ENCODE data around the gene WNK2. TPM values are rescaled to one million over a fixed set of nuclear protein-coding genes. Genes with fewer than 3 reads are reported as not detected.

Gene WNK2
- total and polyA plus RNA-seq, 2 donors (not counting 3 experiments of a cell fraction or from before 2014, with no cell fraction given): not detected

GRCh38 chr9:93368437-93368836 is 184.5 kb downstream of the WNK2 start:
- H4K20me1 ChIP-seq (replicated peaks; ENCODE audit: control insufficient read depth, extremely low read depth, insufficient read depth, low read length): no peaks in the 10 kb centered on the region
- FAIRE-seq: no peak
- H3K4me3 ChIP-seq (replicated peaks in 1 of 3; ENCODE audit: insufficient read depth in 1 of 3, low read depth in 1 of 3, low read length in 3 of 3): no peak overlapping the region
- DNase-seq (ENCODE audit: low read depth, low spot score): no peak
- no peak overlapping the region for H3K9ac ChIP-seq (replicated peaks; ENCODE audit: extremely low read depth, insufficient read depth, low read length)
- no peaks in the 10 kb centered on the region for H3K27me3 ChIP-seq (ENCODE audit: control insufficient read depth in 2 of 2, insufficient read depth in 2 of 2, low read length in 2 of 2)
- no peaks in the 10 kb centered on the region for H3K79me2 ChIP-seq (ENCODE audit: control insufficient read depth, insufficient read depth, low read length)
- H3K36me3 ChIP-seq (ENCODE audit: control insufficient read depth in 2 of 2, extremely low read depth in 1 of 2, insufficient read depth in 2 of 2, low read length in 2 of 2): no peaks in the 10 kb centered on the region
- ChIA-PET CTCF (no interaction called here), POLR2A (no interaction called here)
- H2AFZ ChIP-seq (ENCODE audit: low read depth, low read length): no peak overlapping the region
- no peaks in the 10 kb centered on the region for H3K4me1 ChIP-seq (ENCODE audit: control insufficient read depth, extremely low read depth, insufficient read depth, low read length)
- H3K4me2 ChIP-seq (ENCODE audit: insufficient read depth, low read length): no peak overlapping the region
- H3K27ac ChIP-seq (ENCODE audit: insufficient read depth, low read depth, low read length): no peak overlapping the region
- TF ChIP-seq POLR2A (IDR thresholded peaks at IDR 0.05; ENCODE audit: low read depth, low read length): no peak
- no peak for TF ChIP-seq JUN (IDR thresholded peaks at IDR 0.05; ENCODE audit: borderline replicate concordance, insufficient read depth, insufficient read length, low read depth)
- TF ChIP-seq, protein P1, sequence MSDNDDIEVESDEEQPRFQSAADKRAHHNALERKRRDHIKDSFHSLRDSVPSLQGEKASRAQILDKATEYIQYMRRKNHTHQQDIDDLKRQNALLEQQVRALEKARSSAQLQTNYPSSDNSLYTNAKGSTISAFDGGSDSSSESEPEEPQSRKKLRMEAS (IDR thresholded peaks at IDR 0.05; ENCODE audit: insufficient read depth, insufficient read length): no peak
- no peak for TF ChIP-seq FOS (IDR thresholded peaks at IDR 0.05; ENCODE audit: borderline replicate concordance, insufficient read depth, low read length)
- dilution Hi-C loops (cut with MboI; ENCODE audit: extremely low pct_ligation_motif_present, low sequenced_read_pairs): no loop called here
- BruUV-seq (replicated peaks): no TSS peak
- no peaks in the 10 kb centered on the region for H3K9me3 ChIP-seq (replicated peaks; ENCODE audit: control insufficient read depth, insufficient read depth, low read length)
- H3K9me1 ChIP-seq (replicated peaks; ENCODE audit: control insufficient read depth, extremely low read depth, insufficient read depth, low read length): no peaks in the 10 kb centered on the region
- intact Hi-C loops (cut with micrococcal nuclease): no loop called here

DNA sequence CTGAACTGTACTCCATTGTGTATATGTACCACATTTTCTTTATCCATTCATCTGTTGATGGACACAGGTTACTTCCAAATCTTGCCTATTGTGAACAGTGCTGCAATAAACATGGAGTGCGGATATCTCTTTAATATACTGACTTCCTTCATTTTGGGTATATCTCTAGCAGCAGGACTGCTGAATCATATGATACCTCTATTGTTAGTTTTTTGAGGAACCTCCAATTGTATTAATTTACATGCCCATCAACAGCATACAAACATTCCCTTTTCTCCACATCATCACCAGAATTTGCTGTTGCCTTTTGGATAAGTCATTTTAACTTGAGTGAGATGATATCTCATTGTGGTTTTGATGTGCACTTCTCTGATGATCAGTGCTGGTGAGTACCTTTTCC is 185.7 kb downstream of the WNK2 start:
- BruUV-seq (replicated peaks): no TSS peak

More for the DNA sequence above, 185.7 kb downstream of the WNK2 start:
- no peak overlapping the region for H3K4me2 ChIP-seq (ENCODE audit: insufficient read depth, low read length)
- TF ChIP-seq MYC (IDR thresholded peaks at IDR 0.05; ENCODE audit: low read depth, low read length) (no peak), POLR2AphosphoS5 (IDR thresholded peaks at IDR 0.05; ENCODE audit: insufficient read depth, low read depth, low read length) (no peak), CTCF (IDR thresholded peaks at IDR 0.05; ENCODE audit: extremely low read depth in 1 of 2, insufficient read depth in 1 of 2, low read depth in 1 of 2, low read length in 2 of 2) (no peak), GATA2 (IDR thresholded peaks at IDR 0.05; ENCODE audit: insufficient read depth, insufficient read length, low read depth, low read length) (no peak), POLR2A (IDR thresholded peaks at IDR 0.05; ENCODE audit: low read depth, low read length) (no peak), FOS (IDR thresholded peaks at IDR 0.05; ENCODE audit: borderline replicate concordance, insufficient read depth, low read length) (no peak), EZH2 (IDR thresholded peaks at IDR 0.05; ENCODE audit: borderline replicate concordance, low read depth, low read length, severe bottlenecking) (no peak), JUN (IDR thresholded peaks at IDR 0.05; ENCODE audit: borderline replicate concordance, insufficient read depth, insufficient read length, low read depth) (no peak)
- TF ChIP-seq, protein P1 (IDR thresholded peaks at IDR 0.05; ENCODE audit: insufficient read depth, insufficient read length): no peak
- ChIA-PET CTCF (no interaction called here), POLR2A (no interaction called here)
- H3K79me2 ChIP-seq (ENCODE audit: control insufficient read depth, insufficient read depth, low read length): no peaks in the 10 kb centered on the region
- H3K9ac ChIP-seq (replicated peaks; ENCODE audit: extremely low read depth, insufficient read depth, low read length): no peak overlapping the region
- dilution Hi-C loops (cut with MboI; ENCODE audit: extremely low pct_ligation_motif_present, low sequenced_read_pairs) (no loop called here), intact Hi-C loops (cut with micrococcal nuclease) (no loop called here)
- no peaks in the 10 kb centered on the region for H3K27me3 ChIP-seq (ENCODE audit: control insufficient read depth in 2 of 2, insufficient read depth in 2 of 2, low read length in 2 of 2)
- no peaks in the 10 kb centered on the region for H3K9me1 ChIP-seq (replicated peaks; ENCODE audit: control insufficient read depth, extremely low read depth, insufficient read depth, low read length)
- H3K36me3 ChIP-seq (ENCODE audit: control insufficient read depth in 2 of 2, extremely low read depth in 1 of 2, insufficient read depth in 2 of 2, low read length in 2 of 2): no peaks in the 10 kb centered on the region
- no peaks in the 10 kb centered on the region for H3K4me1 ChIP-seq (ENCODE audit: control insufficient read depth, extremely low read depth, insufficient read depth, low read length)
- no peak overlapping the region for H3K4me3 ChIP-seq (replicated peaks in 1 of 3; ENCODE audit: insufficient read depth in 1 of 3, low read depth in 1 of 3, low read length in 3 of 3)
- FAIRE-seq (no peak), DNase-seq (ENCODE audit: low read depth, low spot score) (no peak)
- H2AFZ ChIP-seq (ENCODE audit: low read depth, low read length): no peak overlapping the region
- H3K27ac ChIP-seq (ENCODE audit: insufficient read depth, low read depth, low read length): no peak overlapping the region
- no peaks in the 10 kb centered on the region for H3K9me3 ChIP-seq (replicated peaks; ENCODE audit: control insufficient read depth, insufficient read depth, low read length)
- no peaks in the 10 kb centered on the region for H4K20me1 ChIP-seq (replicated peaks; ENCODE audit: control insufficient read depth, extremely low read depth, insufficient read depth, low read length)

Measured in endothelial cell of umbilical vein (primary cell).